ENCODE data around the gene STOX2.
"Not testable (repeated sequence)": the region's sequence is repeated elsewhere in the genome, so short reads cannot be mapped to it uniquely, and the experiment has no call there.

The STOX2 gene

DNA sequence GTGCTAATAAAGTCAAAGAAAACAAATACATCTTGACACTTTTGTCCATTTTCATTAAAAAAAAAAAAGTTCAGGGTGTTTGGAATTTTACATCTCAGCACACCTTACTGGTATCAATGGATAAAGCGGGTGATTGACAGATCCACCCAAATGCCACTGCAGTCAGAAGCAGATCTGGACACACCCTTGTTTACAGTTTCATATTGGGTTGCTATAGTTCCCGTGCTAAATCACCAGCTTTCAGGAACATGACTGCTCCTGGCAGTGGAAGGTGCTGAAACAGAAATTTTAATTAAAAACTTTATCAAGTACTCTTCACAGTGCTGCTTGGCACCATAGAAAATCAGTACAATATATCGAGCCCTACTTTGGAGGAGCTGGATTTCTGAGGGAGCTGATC is 116.3 kb downstream of the STOX2 start:
- DNase-seq (ENCODE audit: low read depth), result no peak

DNA sequence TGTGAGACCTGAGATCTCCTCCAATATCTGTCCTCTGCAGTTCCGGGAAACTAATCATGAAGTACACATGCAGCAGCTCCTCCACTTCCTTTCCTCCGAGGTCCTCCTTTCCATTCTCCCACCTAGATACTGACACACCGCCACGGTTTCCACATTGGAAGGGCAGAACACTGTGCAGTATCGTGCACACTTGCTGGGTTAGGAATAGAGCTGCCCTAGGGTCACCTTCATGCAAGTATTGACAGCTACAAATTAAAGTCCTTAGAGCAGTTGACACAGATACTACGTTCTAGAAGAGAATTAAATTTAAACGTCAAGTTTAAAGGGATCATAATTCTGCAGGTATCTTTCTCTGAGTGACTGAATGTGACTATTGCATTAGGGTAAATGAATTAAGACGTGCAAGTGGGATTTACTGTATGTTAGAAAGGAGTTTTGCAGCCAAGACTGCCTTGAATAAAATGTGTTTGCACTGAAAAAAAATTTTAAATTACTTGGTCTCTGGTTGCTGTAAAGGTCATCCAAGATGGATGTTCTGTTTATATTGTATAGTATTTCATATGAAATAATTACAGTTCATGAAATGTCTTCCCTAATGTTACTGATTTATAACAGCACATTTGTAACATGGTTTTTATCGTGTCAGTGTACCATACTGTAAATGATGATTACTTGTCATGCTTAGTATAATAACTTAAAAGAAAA is 117.7 kb downstream of the STOX2 start:
- DNase-seq (ENCODE audit: low read depth), result no peak

DNA sequence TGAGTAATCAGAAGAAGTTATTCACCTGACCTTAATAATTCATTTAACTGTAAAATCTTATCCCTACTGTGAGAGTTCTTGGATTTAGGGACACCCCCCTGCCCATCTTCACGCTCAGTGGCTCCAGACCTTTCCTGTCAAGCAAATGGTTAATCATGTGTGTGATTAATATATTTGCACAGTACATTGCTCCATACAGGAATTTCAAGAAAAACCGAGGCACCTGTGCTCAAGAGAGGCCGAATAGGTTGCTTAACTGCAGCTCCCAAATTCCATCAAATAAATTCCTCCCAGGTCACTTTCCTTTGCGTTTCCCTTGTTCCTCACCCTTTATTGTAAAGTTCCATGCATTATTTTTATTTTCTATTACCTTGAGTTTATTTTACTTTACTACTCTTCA is 119.5 kb downstream of the STOX2 start:
- DNase-seq (ENCODE audit: low read depth), result no peak

DNA sequence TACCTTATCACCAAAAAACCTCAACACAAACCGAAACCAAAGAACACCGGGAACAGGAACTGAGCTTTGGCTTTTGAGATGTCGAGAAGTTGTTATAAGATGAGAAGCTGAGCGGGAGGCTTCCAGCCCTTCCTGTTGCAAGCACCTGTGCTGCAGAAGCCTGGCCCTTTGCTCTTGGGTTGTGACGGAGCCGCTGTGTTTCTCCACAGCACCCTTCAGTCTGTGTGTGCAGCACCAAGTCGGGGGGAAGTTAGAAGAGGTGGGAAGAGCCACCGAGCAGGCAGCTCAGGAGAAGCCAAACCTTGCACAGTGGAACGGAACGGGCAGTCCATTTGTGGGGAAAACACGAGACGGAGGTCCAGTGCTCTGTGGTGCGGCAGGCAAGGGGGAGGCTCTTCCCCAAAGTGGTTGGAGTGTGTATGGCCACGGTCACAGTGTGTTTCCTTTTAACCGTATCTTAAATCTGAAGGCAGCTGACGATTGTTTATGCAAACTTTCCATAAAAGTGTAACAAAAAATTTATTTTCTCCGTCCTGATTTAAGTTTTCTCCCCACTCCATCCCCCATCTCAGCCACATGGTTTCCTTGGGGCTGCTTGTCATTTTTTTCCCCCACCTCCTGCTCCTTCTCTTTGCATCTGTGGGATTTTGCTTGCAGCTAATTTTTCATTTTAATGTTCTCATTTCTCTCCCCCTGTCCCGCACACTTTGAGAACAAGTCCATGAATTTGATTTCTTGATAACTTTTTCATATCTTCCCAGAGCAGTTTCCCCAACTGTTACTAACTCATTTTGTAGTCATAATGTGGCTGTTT is 123.7 kb downstream of the STOX2 start:
- no peak for DNase-seq (ENCODE audit: low read depth)

DNA sequence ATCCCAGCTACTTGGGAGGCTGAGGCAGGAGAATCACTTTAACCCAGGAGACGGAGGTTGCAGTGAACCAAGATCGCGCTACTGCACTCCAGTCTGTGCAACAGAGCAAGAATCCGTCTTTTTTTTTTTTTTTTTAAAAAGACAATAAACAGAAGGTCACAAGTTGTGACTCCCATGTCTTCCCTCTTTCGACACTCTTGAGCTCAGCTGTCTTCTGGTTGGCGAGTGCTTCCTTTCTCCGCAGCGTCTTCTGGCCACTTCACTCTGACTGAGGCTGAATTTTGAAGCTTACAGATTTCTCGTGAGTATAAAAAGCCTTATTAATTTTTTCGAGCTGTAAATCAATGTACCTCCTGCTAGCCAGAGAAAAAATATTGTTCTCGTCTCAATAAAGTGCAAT is 124.9 kb downstream of the STOX2 start:
- DNase-seq (ENCODE audit: low read depth), result no peak

DNA sequence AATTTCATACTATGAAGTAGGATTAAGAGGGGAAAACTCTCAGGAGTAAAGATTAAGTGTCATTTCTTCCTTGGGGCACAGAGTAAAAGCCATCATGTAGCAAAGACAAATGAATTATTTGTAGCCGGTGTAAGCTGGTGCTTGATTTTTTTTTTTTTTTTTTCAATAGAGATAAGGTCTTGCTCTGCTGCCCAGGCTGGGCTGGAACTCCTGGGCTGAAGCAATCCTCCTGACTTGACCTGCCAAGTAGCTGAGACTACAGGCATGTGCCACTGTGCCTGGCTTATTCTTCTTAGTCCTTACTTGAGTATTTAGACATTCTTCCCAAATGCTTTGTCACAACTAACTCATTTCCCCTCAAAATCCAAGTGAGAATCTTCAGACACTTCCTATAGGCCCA is 125.7 kb downstream of the STOX2 start:
- DNase-seq (ENCODE audit: low read depth), result no peak

DNA sequence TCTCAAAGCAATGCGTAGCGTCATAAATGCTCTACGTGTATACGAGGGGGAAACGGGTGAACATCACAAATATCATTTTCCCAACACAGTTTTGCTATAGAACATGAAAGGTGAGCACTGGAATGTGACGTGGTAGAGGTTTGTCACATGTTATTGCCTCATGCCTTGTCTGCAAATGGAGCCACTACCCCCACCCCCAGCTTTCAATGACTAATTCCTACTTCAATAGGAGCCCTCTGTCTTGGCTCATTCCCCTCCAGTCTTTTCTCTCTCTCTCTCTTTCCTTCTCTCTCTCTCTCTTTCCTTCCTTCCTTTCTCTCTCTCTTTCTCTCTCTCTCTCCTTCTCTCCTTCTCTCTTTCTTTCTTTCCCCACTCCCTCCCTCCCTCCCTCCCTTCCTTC is 127.0 kb downstream of the STOX2 start:
- no peak for DNase-seq (ENCODE audit: low read depth)

DNA sequence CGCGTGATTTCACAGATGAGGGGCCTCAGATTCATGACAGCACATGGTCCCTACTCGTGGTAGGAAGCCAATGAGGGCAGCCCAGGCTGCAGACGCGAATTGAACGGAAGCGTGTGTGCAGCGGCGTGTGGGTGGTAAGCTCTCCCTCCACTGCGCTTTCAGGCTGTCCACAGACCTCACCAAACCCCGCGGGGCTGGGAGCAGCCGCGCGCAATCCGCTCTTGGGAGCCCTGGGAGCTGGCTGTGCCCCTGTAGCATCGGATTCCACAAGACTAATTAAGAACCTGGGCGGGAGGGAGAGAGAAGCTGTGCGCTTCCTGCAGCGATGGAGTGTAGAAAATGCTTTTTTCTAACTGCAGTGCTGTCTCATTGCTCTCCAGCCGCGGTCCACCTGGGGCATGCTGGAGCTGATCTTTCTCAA is 134.9 kb downstream of the STOX2 start:
- no peak for DNase-seq (ENCODE audit: low read depth)

DNA sequence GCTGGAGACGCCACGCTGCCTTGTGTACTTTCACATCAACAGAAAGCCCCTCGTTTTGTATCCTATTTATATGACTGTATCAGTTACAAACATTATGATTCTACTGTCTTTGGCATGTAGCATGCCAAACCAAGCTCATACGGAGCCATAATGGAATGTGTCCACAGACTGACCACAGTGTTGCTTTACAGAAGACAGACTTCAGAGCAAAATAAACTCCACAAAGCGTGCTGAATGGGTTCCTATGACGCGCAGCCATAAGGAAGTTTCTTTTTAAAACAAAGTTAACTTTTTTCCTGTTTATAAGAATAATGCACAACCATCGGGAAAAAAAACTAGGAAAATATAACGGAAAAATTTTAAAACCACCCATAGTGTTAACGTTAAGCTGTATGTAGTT is 136.0 kb downstream of the STOX2 start:
- no peak for DNase-seq (ENCODE audit: low read depth)

DNA sequence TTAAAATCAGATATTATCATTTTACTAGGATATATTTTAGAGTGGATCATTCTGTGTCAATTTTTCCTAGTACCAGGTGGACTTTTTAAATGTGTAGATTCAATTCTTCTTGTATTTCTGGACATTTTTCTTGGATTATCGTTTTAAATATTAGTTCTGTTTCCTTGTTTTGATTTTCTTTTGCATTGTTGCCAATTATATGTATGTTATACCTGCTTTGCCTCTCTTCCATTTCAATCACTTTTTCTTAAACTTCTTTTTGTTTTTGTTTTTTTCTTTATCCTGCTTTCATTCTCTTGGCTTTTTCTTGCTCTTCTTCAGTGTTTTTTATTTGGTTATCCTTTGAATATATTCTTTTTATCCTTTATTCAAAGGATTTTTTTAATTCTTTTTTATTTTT is 141.0 kb downstream of the STOX2 start:
- DNase-seq (ENCODE audit: low read depth), result no peak

DNA sequence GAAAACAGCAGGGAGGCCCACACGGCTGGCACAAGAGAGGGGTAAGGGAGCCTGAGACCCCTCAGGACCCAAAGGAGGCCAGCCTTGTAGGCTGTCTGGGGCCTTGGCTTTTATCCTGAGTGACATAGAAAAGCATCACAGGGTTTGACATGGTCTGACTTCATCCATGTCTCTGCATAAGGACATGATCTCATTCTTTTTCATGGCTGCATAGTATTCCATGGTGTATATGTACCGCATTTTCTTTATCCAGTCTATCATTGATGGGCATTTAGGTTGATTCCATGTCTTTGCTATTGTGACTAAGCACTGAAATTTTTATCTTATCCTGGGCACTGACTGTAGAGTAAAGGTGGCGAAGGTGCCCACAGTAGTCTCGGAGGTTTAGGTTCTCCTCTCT is 146.2 kb downstream of the STOX2 start:
- DNase-seq (ENCODE audit: low read depth), result not testable (repeated sequence)

DNA sequence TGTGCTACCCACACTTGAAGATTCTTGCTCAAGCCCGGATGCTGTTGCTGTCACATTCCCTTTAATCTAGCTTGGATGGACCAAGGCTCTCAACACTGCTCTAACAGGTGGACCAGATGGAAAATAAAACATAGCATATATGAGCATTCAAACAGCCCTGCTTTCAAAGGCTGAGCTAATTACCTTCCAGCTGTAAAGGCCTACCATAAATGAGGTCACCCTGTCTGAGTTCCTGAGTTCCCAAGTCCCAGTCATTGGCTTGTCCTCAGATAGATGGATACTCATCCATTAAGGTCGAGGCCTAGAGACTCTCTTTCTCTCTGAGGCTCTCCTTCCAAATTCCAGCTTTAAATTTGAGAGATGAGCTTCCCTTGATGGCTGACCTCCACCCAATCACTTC is 147.5 kb downstream of the STOX2 start:
- DNase-seq (ENCODE audit: low read depth), result no peak

DNA sequence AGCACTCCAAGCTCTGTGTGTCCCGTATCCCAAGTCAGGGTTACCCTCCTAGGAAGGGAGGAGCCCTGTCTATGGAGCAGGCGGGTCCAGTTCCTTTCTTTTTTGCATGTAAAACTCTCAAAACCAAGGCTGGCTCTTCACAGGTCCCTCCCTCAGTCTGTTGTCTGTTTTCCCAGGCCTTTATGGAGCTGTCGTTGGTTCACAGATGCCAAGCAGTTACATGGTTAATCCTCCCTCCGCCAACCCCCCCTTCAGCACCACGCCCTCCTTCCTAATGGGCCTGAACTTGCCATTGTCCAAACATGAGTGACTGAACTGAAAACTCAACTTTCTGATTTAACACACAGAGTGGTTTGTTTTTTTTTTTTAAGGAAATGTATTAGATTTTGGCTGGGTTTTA is 148.3 kb downstream of the STOX2 start:
- DNase-seq (ENCODE audit: low read depth), result no peak

DNA sequence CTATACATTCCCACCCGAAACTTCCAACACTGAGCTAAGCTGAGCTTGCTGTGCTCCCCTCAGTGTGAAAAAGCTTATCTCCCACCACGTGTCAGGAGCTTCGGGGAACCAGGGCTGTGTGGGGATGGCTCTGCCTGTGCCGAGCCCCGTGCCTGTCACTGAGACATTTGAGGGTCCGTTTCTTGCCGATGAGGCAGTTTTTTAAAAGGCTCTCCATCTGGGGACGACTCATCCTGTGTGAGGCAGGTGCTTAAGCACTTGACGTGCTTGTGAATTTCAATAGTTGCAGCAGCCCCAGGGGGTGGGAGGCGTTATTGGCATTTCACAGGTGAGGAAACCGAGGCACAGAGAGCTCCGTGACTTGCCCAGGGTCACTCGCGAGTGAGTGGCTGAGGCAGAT is 151.8 kb downstream of the STOX2 start:
- no peak for DNase-seq (ENCODE audit: low read depth)

DNA sequence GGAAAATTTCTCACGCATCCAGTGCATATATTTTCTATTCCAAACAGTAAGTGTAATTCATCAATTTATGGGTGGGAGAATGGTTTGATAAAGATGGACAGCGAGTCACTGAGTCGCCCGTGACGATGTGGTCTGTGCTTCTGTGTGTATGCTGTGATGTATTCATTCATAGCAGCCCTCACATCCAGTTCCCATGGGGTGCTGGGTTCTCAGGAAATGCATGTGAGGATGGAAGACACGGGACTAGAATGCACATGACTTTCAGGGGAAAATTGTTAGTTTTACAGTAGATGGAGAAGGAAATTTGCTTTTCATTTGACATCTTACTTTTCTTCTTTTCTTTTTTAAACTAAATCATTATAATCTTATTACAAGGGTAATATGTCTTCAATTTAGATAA is 152.9 kb downstream of the STOX2 start:
- DNase-seq (ENCODE audit: low read depth), result no peak

DNA sequence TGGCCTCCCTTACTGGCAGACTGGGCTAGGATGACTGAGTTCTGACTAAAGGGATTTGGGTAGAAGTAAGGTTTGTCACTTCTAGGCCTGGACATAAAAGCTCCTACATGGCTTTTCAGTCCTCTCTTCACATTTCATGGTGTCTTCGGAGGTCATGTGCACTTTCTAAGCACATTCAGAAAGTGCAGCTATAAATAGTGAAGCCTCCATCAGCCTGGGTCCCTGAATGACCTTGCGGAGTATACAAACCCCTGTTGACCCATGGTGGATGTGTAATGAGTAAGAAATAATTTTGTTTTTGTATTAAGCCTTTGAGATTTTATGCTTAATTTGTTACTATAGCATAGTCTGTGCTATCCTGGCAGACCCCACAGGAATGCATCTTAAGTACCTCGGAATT is 154.0 kb downstream of the STOX2 start:
- DNase-seq (ENCODE audit: low read depth), result no peak

DNA sequence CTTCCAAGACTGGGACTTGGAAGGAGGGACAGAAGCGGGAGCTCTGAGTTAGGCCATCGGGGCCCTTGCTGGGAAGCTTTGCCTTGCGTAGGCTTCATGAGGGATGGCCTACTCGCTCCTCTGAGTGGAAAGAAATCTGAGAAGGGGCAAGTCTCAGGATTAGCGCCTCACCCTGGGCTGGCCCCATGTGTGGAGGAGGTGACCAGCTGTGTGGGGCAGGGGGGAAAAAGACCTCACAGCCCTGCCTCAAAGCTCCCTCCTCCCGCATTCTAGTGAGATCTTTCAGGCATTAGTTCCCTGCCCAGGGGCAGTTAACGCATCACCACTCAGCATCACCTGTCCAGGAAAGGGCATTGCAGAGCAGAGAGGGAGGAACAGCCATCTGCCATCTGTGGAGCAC is 156.5 kb downstream of the STOX2 start:
- no peak for DNase-seq (ENCODE audit: low read depth)

DNA sequence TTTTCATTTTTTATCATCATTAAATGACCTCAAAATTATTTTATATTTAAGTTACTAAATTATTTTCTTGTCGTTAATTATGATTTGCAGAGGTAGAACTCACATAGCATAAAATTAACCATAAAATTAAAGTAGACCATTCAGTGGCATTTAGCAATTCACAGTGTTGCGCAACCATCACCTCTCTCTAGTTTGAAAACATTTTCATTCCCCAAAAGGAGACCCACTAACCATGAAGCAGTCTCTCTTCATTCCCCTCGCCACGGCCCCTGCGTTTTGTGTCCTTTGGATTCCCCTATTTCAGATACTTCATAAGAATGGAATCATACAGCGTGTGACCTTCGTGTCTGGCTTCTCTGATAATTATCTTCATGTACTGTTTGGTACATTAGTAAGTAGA is 157.7 kb downstream of the STOX2 start:
- DNase-seq (ENCODE audit: low read depth), result no peak

DNA sequence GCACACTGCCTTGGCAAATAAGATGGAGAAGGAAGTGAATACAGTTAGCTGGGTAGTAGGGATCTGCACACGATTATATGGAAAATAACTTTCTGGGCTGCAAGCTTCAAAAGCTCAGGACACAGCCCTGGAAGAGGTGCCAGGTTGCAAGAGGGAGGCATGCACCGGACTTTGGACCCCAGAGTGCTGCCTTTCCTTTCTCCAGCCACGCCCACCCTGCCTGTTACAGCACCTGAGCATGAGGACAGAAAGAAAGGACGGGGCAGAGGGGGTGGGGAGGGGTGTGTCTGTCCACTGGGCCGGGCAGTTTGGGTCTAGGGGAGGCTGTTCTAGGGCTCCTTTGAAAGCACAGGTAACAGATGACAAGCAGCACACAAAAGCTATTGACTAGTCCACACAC is 159.8 kb downstream of the STOX2 start:
- no peak for DNase-seq (ENCODE audit: low read depth)

DNA sequence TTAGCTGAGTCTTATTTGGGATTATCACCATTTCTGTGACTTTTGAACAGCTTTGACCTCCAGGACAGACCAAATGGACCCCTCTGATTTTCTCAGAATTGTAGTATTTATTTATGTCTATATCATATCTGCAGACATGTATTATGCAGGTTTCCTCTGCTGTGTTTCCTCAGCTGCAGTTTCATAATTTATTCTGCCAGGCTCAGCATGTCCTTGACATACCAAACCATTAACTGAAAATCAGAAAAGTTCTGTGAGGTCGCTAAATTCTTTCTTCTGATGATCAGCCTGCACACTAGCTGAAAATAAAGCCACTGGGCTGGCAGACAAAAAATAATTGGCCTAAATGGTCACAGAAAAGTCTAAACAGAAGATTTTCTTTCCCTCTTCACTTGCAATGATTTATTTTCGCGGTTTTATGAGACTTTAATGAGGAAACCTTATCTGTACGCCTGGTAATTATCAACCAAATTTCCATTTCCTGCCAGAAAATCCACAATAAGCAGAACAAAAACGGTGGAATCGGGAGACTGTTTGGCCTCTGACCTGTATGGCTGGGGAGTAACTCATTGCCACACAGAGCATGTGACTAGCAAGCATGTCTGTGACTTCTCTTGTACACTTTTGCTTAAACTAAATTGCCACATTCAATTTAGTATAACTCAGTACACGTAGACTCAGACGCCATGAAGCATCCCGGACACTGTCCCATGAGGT is 161.6 kb downstream of the STOX2 start:
- DNase-seq (ENCODE audit: low read depth), result no peak

DNA sequence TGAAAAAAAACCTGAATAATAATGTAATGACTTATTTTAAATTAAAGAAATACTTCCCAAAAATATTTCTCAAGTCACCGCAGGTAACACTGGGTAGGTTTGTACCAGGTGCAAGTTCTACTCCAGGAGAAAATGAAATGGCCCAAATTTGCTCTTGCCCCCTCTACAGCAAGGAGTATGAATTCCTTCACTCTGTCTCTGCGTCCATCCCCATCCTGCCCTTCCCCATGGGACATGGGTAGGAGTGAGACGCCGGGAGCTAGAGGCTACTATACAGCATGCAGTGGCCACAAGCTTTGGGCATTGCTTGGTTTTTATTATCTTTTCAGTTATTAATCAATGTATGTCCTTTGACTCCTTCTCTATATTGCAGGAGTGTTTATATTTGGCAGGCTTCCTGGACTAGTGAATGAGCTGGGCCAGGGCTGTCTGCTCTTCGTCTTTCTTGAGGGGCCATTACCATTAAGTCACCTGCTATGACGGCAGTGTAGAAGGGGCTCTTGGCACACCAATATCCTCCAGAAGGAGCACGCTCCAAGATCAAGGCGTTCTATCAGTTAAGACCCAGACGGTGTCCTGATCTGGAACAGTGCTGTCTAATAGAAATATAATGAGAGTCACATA is 162.9 kb downstream of the STOX2 start:
- DNase-seq (ENCODE audit: low read depth), result no peak

Measured in stimulated activated CD4-positive, alpha-beta T cell treated with anti-CD3 and anti-CD28 coated beads, Interleukin-2, amount 100 ng/mL, for 4 hours (primary cell).